HG03135 (cell line): Measurements from ENCODE around the gene LALBA.
"Not testable (repeated sequence)": the region's sequence is repeated elsewhere in the genome, so short reads cannot be mapped to it uniquely, and the experiment has no call there.

Experiments used
- ATAC-seq: cut with Tn5 transposase; IDR thresholded peaks from one replicate; pipeline ENCODE4 v1.9.1; 2021; ENCODE audit warnings: mild to moderate bottlenecking, moderate library complexity; ENCODE audit not compliant: unreplicated experiment

Gene LALBA

DNA sequence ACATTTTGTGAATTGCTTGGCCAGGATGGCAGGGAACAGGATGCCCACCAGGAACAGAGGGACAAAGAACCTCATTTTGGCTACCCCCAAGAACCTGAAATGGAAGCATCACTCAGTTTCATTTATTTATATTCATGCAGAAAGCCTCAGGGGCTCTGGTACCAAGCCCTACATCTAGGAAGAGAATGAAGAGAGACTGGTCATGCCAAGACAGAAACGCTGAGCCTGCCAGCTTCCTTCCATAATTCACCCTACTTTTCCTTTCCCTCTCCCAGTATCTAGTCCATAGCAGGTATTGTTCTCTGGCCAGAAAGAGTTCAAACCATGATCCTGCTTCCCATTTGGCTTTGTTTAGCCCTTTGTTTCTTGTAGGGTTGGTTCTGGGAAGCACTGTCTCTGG, at the start of gene LALBA:
Gene LALBA (minus strand): TSS at position 101 of the 400 bp plus-strand sequence. CDS start 26 bp downstream, at position 75.
- ATAC-seq, result no peak

DNA sequence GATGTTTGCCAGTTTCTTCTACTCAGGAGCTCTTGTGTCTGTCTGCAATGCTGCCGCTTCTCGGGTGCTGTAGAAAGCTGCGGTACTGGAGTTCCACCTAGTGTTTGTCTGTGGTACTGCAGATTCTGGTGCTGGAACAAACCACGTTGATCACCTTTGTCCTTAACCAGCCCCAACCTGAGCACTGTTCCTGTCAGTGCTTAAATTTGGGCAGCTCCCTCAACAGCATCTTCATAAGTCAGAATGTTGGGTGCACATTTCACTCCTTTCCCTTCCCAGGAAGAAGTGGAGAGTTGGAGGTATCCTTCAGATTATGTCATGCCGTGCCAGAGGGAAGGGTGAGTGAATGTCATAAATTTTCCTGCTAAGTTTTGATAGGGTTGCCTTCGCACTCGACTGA, 48.7 kb upstream of the LALBA start:
- ATAC-seq, result no peak

DNA sequence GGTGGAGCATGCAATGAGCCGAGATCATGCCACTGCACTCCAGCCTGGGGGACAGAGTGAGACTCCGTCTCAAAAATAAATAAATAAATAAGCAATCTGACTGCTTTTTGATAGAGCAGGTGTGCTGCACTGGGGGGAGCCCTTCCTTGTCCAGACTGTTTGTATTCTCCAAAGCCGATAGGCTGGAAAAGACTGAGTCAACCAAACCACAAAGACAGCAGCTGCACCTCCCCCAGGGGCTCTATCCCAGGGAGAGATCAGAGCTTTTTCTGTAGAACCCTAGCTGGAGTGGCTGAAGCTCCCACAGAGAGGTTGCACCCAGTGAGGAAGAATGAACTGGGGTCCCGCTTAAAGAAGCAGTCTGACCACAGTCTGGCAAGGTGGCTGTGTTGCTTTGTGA, 45.8 kb upstream of the LALBA start:
- ATAC-seq, result no peak

DNA sequence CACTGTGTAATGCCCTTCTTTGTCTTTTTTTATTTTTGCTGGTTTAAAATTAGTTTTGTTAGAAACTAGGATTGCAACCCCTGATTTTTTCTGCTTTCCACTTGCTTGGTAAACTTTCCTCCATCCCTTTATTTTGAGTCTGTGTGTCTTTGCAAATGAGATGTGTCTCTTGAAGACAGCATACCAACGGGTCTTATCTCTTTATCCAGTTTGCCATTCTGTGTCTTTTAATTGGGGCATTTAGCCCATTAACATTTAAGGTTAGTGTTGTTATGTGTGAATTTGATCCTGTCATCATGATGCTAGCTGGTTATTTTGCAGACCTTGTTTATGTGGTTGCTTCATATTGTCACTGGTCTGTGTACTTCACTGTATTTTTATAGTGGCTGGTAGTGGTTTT, 43.5 kb upstream of the LALBA start:
- no peak for ATAC-seq

- ATAC-seq, result no peak
Measured at GRCh38 chr12:48602192-48602989, 32.5 kb upstream of the LALBA start.

DNA sequence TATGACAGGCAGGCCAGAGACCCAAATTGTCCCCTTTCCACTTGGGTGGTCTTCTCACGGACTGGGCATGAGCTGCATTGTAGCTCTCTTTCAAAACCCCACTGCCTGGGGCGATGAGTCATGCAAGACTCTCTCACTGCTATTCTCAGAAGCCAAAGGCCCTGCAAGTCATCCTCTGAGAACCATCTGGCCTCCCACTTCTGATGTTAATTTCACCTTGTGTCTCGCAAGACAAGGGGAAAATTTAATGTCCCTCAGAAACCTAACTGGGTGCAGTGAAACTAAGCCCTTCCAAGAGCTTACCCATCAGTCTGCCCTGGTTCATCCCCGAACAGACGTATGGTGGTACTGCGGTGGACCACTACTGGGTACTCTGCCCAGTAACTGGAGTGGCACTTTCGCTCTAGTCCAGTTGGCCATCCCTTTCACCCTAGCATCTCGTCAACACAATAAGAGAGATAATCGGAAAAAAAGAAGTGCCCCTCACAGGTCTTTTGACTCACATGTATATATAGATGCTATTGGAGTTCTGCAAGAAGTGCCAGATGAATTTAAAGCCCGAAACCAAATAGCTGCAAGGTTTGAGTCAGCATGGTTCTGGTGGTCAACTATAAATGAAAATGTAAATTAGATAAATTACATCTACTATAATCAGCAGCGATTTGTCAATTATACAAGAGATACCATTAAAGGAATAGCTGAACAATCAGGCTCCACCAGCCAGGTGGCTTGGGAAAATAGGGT, 31.3 kb upstream of the LALBA start:
- ATAC-seq, result peak; percentile 63

DNA sequence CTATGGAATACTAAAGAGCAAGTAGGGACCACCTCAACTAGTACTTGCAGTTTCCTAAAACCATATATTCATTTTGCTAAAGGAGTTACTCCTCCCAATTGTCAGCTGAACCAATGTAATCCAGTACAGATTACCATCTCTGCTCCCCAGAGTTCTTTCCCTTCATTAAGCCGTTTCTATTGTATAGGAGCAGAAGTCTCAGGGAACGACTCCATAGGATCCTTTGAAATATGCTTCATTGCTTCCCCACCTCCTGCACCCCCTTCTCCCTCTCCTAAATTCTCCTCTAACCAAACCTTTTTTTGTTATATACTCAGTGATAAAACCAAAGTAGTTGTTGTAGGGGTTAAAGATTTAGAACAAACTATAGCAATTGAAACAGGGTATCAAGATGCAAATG, 30.7 kb upstream of the LALBA start:
- ATAC-seq, result no peak

- ATAC-seq, result no peak
Measured at GRCh38 chr12:48592591-48593086, 22.8 kb upstream of the LALBA start.

GRCh38 chr12:48586361-48586760, 16.5 kb upstream of the LALBA start:
- ATAC-seq, result no peak

DNA sequence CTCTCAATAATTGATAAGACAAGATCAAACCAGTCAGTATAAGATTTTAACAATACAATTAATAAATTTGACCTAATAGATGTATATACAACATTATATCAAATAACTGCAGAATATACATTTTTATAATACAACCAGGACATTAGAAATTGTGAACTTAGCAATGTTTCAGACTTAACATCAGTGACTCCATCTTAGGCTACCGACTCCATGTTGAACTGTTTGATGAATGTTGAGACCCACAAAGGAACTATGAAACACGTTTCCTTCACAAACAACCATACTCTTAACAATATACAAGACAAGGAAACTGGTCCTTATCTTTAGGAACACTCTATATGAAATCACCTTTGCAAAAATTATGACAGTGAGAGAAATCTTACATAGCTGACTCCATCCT, 13.9 kb upstream of the LALBA start:
- no peak for ATAC-seq

GRCh38 chr12:48580831-48581230, 11.0 kb upstream of the LALBA start:
- no peak for ATAC-seq

GRCh38 chr12:48572326-48572725, 2.5 kb upstream of the LALBA start:
- no peak for ATAC-seq

DNA sequence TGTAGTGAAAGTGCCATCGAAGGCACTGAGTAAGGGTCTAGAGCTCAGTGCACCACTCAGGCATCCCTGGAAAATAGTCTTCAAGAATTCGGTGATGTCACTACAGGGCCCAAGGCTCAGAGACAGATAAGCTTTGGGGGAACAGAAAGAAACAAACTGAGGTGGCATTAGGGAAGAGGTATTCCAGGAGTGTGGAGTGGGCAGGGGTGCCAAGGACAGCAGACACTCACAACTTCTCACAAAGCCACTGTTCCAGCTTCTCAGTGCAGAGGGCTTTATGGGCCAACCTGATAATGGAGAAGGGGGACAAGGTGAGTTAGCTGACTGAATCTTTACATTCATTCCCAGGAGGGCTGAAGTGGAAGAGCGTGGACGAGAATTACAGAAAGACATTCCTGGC, 2.1 kb downstream of the LALBA start:
- ATAC-seq, result no peak

DNA sequence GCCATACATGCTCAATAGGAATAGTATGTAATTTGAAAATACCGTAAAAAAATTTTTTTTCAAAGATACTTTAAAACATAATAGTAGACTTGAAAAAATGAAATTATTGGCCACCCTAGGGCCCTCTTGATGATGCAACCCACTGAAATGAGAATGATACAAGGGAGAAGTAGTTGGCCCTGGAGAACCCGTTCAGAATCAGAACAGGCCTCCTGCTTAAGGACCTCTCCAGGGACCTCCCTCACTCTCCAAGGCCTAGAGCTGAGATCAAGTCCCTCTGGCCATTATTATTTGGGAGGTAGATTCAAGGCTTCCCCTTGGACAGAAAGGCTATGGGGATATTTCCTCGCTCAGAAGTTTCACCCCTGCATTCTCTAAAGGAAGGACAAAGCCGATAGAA, 11.9 kb downstream of the LALBA start:
- ATAC-seq, result no peak

GRCh38 chr12:48556631-48557030, 13.2 kb downstream of the LALBA start:
- no peak for ATAC-seq

- ATAC-seq, result not testable (repeated sequence)
Measured at GRCh38 chr12:48553666-48554343, 16.0 kb downstream of the LALBA start.

DNA sequence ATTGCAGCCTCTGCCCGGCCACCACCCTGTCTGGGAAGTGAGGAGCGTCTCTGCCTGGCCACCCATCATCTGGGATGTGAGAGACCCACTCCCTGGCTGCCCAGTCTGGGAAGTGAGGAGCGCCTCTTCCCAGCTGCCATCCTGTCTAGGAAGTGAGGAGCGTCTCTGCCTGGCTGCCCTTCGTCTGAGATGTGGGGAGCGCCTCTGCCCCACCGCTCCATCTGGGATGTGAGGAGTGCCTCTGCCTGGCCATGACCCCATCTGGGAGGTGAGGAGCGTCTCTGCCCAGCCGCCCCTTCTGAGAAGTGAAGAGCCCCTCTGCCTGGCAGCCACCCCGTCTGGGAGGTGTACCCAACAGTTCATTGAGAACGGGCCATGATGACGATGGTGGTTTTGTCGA, 18.2 kb downstream of the LALBA start:
- ATAC-seq, result not testable (repeated sequence)

GRCh38 chr12:48547012-48547411, 22.8 kb downstream of the LALBA start:
- ATAC-seq, result not testable (repeated sequence)

DNA sequence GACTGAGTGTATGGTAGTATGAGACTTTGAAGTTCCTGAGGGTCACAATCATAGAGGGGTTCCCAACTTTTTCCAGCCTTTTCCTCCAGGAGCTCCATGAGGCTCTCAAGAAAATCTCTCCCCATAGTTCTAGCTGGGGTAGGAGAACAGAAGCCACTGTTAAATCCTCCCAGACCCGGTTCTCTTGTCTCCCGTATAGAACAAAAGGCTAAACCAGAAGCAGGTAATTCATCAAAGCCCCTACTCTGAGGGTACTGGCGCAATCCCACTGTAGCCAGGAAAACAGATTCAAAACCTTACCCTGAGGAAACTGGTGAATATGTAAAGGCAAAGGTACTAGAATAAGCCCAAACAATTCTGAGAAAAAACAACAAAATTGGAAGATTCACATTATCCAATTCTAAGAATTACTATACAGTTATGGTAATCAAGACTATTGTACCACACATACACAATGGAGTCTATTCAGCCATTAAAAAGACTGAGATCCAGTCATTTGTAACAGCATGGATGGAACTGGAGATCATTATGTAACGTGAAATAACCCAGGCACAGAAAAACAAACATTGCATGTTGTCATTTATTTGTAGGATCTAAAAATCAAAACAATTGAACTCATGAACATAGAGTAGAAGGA, 23.9 kb downstream of the LALBA start:
- ATAC-seq, result no peak

GRCh38 chr12:48542300-48542928, 27.4 kb downstream of the LALBA start:
- no peak for ATAC-seq

GRCh38 chr12:48536602-48537001, 33.2 kb downstream of the LALBA start:
- ATAC-seq, result no peak
